Measurements from ENCODE around the gene PPP3CB. TPM values are rescaled to one million over a fixed set of nuclear protein-coding genes. Genes with fewer than 3 reads are reported as not detected.

Gene PPP3CB
- total RNA-seq, 1 donor from 2014 or later, result 56.4 TPM

DNA sequence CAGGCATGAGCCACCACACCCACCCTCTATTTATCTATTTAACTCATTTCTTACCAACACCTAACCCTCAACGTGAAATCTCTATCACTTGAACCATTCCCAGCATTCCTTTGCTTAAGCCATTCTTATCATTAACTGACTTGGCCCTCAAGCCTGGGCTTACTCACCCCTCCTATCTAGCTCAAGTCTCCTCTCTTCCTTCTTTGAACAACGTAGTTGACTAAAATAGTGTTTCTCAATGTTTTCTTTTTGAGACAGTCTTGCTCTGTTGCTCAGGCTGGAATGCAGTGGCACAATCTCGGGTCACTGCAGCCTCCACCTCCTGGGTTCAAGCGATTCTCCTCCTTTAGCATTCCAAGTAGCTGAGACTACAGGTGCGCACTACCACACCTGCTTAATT, 89.0 kb downstream of the PPP3CB start:
- H3K27me3 Mint-ChIP-seq, result no peaks in the 10 kb centered on the region

DNA sequence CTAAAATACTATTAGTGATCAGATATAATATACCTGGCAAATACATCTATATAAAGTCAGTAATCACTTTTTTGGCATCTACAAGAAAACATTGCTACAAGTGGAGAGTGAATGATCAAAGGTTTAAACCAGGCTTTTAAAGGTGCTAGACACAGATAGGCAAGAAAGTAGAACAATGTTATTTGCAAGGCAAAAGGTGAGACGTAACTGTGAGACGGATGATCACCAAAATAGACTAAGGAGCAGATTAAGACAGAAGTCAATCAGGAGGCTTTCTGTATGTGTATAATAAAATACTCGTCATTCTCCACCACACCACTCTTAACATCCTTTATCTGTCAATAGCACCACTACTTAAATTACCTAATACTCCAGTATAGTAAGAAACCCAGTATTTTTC, 90.3 kb downstream of the PPP3CB start:
- H3K4me3 Mint-ChIP-seq (ENCODE audit: low read depth), result no peak overlapping the region
- H3K4me1 Mint-ChIP-seq (ENCODE audit: low read depth), result peaks cover 16% of the 10 kb centered on the region
- no peak overlapping the region for H3K27ac Mint-ChIP-seq
- TF ChIP-seq CTCF (IDR thresholded peaks at IDR 0.05; ENCODE audit: unreplicated experiment), result no peak
- DNase-seq (ENCODE audit: low spot score, unreplicated experiment), result no peak
- H3K9me3 Mint-ChIP-seq (ENCODE audit: low read depth), result no peaks in the 10 kb centered on the region
- H3K27me3 Mint-ChIP-seq, result no peaks in the 10 kb centered on the region
- peaks cover 7% of the 10 kb centered on the region for H3K36me3 Mint-ChIP-seq (ENCODE audit: insufficient read depth)

More for the DNA sequence above, 89.0 kb downstream of the PPP3CB start:
- Mint-ChIP-seq H3K9me3 (ENCODE audit: low read depth) (no peaks in the 10 kb centered on the region), H3K4me1 (ENCODE audit: low read depth) (peaks cover 18% of the 10 kb centered on the region), H3K36me3 (ENCODE audit: insufficient read depth) (peaks cover 7% of the 10 kb centered on the region), H3K4me3 (ENCODE audit: low read depth) (no peak overlapping the region), H3K27ac (peak overlapping the region; percentile 33)
- no peak for DNase-seq (ENCODE audit: low spot score, unreplicated experiment)
- no peak for TF ChIP-seq CTCF (IDR thresholded peaks at IDR 0.05; ENCODE audit: unreplicated experiment)

- Mint-ChIP-seq H3K36me3 (ENCODE audit: insufficient read depth) (peaks cover 4% of the 10 kb centered on the region), H3K9me3 (ENCODE audit: low read depth) (no peaks in the 10 kb centered on the region), H3K4me1 (ENCODE audit: low read depth) (peaks cover 13% of the 10 kb centered on the region), H3K27me3 (no peaks in the 10 kb centered on the region), H3K4me3 (ENCODE audit: low read depth) (no peak overlapping the region), H3K27ac (no peak overlapping the region)
- no peak for TF ChIP-seq CTCF (IDR thresholded peaks at IDR 0.05; ENCODE audit: unreplicated experiment)
- DNase-seq (ENCODE audit: low spot score, unreplicated experiment), result no peak
Observed at GRCh38 chr10:73404690-73405089, 91.1 kb downstream of the PPP3CB start.

- no peak for DNase-seq (ENCODE audit: low spot score, unreplicated experiment)
- no peaks in the 10 kb centered on the region for H3K27me3 Mint-ChIP-seq
- no peak overlapping the region for H3K27ac Mint-ChIP-seq
- H3K9me3 Mint-ChIP-seq (ENCODE audit: low read depth), result no peaks in the 10 kb centered on the region
- H3K36me3 Mint-ChIP-seq (ENCODE audit: insufficient read depth), result peaks cover 7% of the 10 kb centered on the region
- no peaks in the 10 kb centered on the region for H3K4me1 Mint-ChIP-seq (ENCODE audit: low read depth)
- no peak for TF ChIP-seq CTCF (IDR thresholded peaks at IDR 0.05; ENCODE audit: unreplicated experiment)
- H3K4me3 Mint-ChIP-seq (ENCODE audit: low read depth), result no peak overlapping the region
Observed at GRCh38 chr10:73401636-73402035, 94.2 kb downstream of the PPP3CB start.

- Mint-ChIP-seq H3K4me1 (ENCODE audit: low read depth) (no peaks in the 10 kb centered on the region), H3K27ac (no peak overlapping the region), H3K27me3 (no peaks in the 10 kb centered on the region), H3K4me3 (ENCODE audit: low read depth) (no peak overlapping the region), H3K9me3 (ENCODE audit: low read depth) (no peaks in the 10 kb centered on the region), H3K36me3 (ENCODE audit: insufficient read depth) (peaks cover 19% of the 10 kb centered on the region)
- DNase-seq (ENCODE audit: low spot score, unreplicated experiment), result no peak
- TF ChIP-seq CTCF (IDR thresholded peaks at IDR 0.05; ENCODE audit: unreplicated experiment), result no peak
Observed at GRCh38 chr10:73399063-73399462, 96.8 kb downstream of the PPP3CB start.

Measured in progenitor cell of endocrine pancreas (in vitro differentiated cells).